Tibial nerve (tissue), 3 donors: ENCODE data around the gene POPDC3.

ENCODE experiments used
- POLR2A ChIP-seq, 2 donors: fragments of 450-650 bp; IDR thresholded peaks; one replicate each; pipeline ENCODE4 v1.6.1; 2017; ENCODE audit warnings: antibody characterized with exemption in 2 of 2, mild to moderate bottlenecking in 2 of 2, moderate library complexity in 2 of 2
- TF ChIP-seq, protein P1 (sequence below), 5 experiments: fragments of 200-600 bp in 3 of 5; fragments of 450-650 bp in 2 of 5; sonication (generic) in 3 of 5; IDR thresholded peaks; one replicate each; pipeline ENCODE4 v1.5.1; 2016 to 2019; ENCODE audit warnings: antibody characterized with exemption in 5 of 5, mild to moderate bottlenecking in 3 of 5, moderate library complexity in 2 of 5

DNA sequence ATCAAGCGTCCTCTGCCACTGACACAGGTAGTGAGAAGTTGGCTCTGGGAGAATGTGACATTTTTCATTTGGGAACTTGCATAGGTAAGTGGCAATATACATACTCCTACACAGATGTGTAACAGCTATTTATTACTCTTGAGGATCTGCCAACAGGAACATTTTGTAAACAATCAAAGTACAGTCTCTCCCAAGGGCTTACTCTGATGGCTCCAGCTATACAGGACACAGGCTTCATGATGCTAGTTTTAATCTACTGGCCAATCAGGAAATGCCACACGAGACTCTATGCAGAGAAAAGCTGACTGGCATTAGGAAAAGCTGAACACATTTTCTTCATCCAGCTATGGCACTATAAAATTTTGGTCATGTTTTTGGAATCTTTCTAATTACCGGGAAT is 57.8 kb downstream of the POPDC3 start:
- TF ChIP-seq, protein P1, sequence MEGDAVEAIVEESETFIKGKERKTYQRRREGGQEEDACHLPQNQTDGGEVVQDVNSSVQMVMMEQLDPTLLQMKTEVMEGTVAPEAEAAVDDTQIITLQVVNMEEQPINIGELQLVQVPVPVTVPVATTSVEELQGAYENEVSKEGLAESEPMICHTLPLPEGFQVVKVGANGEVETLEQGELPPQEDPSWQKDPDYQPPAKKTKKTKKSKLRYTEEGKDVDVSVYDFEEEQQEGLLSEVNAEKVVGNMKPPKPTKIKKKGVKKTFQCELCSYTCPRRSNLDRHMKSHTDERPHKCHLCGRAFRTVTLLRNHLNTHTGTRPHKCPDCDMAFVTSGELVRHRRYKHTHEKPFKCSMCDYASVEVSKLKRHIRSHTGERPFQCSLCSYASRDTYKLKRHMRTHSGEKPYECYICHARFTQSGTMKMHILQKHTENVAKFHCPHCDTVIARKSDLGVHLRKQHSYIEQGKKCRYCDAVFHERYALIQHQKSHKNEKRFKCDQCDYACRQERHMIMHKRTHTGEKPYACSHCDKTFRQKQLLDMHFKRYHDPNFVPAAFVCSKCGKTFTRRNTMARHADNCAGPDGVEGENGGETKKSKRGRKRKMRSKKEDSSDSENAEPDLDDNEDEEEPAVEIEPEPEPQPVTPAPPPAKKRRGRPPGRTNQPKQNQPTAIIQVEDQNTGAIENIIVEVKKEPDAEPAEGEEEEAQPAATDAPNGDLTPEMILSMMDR (IDR thresholded peaks at IDR 0.05) = no peak
- TF ChIP-seq POLR2A (IDR thresholded peaks at IDR 0.05) = no peak
